Pulmonary artery endothelial cell (primary cell): ENCODE results near the gene C1RL. TPM values are rescaled to one million over a fixed set of nuclear protein-coding genes. Genes with fewer than 3 reads are reported as not detected.

Experiments used
- DNase-seq: peaks from one replicate; pipeline ENCODE4 v3.0.0-alpha.2; 2011; ENCODE audit warnings: low read depth, low spot score
- total RNA-seq: library from RNA; depleted of rRNA; stranded (reverse); fragments of >200 nt; gene quantifications from 2 replicates; pipeline ENCODE4 v1.2.3, GENCODE V29; 2014

The C1RL gene
- total RNA-seq, 1 donor from 2014 or later: 19.7 TPM

DNA sequence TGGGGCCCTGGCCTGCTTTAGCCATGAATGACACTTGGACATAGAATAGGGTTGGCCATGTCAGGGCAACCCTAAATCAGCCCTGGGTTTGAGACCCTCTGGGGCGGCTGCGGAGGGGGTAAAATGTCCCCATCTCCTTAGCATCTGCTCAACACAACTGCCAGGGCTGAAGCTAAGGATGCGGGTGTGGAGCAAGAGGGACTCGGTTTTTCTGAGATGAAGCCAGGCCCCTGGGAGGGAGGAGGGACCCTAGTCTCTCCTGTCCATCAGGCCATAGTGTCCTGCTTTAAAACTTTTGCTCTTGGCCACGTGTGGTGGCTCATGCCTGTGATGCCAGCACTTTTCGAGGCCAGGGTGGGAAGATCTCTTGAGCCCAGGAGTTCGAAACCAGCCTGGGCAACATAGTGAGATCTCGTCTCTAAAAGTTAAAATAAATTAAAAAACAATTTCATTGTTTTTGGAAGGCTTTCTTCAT is 16.0 kb downstream of the C1RL start:
- DNase-seq: no peak

DNA sequence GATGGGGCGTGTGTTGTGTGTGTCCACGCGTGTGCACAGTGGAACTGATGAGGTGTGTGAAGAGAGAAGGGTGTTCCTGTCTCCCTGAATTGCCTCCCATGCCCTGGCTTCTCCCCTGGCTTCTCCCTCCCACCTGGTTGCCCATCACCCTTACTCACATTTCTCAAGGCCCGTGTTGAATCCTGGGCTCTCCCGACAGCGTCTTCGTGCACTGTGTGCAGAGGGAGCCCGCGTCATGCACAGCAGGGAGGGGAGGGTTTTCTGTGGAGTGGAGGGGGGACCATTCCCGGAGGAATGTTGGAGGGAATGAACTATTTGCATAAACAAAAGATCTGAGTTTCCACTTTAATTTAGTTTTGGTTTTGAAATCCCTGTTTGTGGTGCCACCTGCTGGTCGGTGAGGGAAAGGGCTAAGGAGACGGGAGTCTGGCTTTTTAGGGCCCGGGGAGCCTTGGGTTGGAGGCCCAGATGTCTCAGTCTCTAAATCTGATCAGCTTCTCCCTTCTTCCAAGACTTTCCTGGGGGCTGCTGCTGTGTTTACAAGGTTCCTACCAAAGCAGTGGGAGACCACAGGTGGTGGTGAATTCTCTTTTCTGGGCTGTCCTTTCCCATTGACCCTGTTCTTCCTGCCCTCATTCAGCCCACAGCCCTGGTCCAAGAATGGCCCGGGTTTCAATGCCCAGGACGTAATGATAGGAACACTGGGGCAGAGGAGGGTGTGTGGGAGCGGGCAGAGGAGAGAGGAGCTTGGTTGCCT is 16.6 kb downstream of the C1RL start, which contains the start of gene C1R:
C1R (minus strand) TSS at position 217 of the 757 bp plus-strand sequence; CDS start at position 160, 57 bp downstream.
- no peak for DNase-seq

DNA sequence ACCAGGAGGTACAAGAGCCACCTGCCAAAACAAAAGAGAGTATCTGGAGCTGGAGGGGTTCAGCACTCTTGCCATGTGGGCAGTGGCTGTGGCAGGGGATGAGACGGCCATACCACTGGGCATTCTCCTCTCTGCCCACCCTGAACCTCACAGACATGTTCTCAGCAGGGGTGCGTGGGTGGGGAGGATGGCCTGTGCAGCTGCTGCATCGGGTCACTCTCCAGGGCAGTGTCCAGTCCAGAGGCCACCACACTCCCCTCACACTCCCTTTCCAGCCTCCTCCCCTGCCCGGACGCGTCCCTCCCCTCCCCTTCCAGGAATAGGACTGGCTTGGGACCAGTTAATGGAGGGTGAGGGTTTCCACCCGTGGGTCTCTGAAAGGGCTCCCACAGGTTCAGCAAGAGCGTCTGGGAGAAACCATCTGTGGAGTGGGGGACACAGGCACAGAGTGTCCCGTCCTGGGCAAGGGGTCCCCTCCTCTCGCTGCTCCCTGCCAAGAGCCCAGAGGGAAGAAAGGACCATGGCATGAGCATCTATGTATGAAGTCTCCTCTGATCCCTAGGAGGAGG is 17.3 kb downstream of the C1RL start:
- no peak for DNase-seq

DNA sequence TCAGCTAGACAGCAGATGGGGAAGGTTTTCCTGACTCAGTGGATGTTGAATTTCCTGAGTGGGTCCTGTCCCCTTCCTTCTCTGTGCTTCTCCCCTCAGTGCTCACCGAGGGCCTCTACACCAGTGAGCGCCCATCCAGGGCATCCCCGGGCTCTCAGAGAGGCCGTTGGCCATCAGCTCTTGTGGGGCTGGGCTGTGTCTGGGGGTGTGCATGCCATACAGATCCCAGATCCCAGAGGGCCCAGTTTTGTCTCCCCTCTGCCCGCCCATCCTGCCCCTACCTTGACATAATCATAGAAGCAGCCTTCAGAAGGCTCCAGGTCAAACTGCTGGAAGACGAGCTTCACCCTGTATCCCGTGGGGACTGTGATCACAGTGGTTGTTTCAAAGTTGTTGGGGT is 17.8 kb downstream of the C1RL start:
- no peak for DNase-seq

DNA sequence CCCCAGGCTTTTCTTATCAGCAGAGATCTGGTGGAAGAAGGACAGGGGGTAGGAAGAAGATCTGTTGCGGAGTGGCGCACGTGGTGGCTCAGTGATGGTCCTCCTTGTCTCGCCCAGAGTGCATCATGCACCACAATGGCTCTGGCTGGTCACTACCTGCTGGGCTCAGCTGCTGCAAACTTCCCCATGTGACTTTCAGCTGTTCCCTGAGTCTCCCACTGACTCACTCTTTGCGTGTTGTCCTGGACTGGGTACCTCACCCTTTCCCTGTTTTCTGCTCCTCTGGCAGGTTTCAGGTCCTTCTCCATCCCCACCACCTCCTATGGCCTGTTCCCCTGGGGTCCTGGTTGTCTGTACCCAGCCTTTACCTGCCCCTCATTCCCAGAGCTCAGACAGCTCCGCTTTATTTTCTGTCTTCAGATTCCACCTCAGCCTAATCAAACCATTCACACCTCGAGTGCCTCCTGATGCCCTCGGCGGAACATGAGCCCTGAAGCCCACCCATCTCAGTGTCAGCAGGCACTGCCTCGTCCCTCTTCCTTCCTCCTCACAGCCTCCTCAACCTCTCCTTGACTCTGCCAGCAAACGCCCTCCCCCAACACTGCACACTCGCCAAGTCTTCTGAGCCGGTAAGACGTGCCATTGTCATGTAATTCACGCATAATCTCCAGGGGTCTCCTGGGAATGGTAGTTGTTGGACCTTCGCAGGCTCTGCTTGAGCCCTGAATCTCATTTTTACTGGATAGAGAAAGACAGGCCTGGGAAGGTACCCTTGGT is 18.6 kb downstream of the C1RL start:
- no peak for DNase-seq

DNA sequence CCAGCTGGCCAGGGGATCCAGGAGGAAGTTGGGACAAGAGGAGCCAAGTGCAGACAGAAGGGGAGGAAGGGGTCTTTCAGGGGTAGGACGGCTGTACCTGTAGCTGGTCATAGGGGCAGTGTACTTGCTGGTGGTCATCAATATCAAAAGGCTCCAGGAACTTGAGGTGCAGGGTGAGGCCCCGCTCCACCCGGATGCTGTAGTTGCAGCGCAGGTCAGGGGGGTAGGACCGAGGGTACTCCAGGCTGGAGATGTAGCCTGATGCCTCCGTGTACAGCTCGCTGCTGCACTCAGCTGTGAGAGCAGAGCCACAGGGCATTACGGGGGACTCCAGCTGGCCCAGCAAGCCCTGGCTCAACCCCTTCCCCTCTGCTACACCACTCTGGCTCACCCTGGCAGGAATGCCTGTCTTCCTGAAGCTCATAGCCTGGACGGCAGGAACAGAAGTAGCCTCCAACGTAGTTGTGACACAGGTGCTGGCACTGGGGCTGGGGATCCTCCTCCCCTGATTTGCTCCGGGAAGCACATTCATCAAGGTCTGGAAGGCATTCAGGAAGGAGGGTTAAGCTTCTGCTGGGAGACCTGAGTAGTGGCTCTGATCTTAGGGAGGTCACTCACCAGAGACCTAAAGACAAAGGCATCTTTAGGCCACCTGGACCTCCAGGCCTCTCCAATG is 19.7 kb downstream of the C1RL start:
- DNase-seq: no peak

DNA sequence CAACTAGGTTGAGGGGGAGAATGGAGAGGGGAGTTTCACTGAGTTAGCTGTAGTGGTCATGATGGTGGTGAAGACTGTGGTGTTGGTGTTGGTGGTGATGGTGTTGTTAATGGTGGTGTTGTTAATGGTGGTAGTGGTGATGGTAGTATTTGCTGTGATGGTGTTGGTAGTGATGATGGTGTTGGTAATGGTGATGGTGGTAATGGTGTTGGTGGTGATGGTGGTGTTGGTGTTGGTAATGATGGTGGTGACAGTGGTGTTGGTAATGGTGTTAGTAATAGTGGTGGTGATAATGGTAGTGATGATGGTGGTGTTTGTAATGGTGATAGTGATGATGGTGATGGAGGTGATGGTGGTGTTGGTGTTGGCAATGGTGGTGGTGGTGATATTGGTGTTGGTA is 25.9 kb downstream of the C1RL start:
- no peak for DNase-seq

DNA sequence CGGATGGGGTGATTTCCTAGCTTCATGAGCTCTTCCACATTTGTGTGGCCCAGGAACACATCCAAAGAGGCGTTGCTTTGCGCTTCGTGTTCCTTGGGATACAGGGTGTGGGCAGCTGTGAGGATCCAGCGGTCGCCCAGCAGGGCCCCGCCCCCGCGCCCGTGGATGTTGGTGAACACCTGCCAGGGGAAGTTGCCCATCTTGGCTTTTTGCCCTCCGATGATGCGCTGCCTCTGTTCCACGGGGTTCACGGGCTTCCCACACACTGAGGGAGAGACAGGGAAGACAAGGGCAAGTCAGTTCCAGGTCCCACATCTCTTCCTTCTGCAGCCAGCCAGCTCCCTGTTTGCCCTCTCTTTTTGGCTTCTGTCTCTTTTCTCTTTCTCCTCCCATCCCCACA is 28.0 kb downstream of the C1RL start:
- no peak for DNase-seq

DNA sequence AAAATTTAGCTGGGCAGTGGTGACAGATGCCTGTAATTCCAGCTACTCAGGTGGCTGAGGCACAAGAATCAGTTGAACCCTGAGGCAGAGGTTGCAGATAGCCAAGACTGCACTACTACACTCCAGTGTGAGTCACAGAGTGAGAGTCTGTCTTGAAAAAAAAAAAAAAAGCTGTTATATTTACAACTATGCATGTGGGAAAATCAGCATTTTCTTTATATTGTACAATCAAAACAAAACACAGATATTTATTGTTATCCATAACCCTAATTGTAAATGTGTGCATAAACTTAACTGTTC is 29.2 kb downstream of the C1RL start:
- DNase-seq: no peak

DNA sequence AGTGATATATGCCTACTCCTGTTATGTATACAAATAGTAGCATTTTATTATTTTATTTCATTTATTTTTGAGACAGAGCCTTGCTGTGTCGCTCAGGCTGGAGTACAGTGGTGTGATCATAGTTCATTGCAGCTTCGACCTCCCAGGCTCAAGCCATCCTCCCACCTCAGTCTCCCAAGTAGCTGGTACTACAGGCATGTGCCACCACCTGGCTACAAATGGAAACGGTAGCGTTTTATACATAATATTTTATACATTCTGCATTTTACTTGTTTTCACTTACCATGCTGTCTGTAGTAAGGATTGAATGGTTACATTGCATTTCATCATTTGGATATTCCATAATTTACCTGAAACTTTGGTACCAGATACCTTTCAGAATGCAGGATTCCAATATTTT is 30.9 kb downstream of the C1RL start:
- no peak for DNase-seq

DNA sequence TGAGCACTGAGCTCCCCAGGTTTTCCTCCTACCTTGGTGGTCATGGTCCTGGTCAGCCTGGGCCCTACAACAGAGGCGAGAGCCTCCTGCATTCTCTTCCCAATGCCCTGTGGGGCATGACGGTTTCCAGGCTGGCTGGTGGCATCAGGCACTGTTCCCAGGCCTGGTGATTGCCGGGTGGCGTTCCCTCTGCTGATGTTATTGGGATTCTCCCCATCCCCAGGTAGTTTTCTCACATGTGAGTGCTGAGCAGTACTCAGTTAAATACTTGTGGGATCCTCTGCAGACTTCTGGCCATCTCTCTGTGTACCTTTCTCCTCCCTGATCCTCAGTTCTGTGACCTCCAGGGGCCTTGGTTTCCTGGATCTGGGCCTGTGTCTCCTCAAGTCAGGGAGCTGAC is 32.5 kb downstream of the C1RL start:
- DNase-seq: no peak

DNA sequence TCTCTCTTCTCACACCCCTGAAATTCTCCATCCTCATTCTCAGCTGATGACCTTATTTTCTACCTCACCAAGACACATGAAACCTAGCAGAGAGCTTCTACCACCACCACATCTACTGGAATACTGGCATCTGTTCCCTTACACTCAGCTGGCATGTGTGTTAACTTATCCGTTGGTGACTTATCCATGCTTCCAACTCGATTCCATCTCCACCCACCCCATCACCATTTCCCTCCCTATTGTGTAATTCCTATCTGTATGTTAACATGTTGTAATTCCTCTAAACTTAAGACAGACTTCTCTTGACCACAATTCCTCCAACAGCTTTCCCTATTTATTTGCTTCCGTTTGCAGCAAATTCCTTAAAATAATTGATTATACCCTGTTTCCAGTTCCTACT is 33.1 kb downstream of the C1RL start:
- DNase-seq: no peak

DNA sequence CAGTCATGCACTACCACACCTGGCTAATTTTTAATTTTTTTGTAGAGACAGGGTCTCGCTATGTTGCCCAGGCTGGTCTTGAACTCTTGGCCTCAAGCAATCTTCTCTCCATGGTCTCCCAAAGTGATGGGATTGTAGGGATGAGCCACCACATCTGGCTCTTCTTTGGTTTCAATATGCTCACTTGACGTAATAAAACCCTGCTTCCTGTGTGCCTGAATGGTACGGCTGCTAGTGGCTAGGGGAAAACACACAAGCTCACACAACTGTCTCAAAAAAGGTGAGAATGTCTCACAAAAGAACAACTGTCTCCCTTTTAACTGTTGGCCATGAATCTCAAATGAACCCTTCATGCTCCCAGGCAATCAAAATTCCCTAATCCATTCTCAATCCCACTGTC is 33.5 kb downstream of the C1RL start:
- DNase-seq: no peak

DNA sequence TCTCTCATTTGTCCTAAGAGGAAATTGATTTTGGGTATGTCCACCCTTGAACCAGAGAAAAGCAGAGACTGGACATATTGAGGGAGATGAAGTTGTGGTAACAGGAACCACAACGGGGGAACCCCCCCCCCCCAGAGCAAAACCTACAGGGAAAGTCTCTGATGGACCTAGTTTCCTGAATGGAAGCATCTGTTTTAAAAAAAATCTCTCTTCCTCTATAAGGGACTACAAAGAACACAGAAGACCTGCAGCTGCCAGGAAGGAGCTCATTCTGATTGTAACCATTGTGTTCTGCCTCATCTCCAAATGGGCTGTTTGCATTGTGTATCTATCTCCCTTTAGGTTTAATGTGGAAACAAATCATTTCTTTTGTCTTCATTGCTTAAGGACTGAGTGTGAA is 35.1 kb downstream of the C1RL start:
- no peak for DNase-seq

DNA sequence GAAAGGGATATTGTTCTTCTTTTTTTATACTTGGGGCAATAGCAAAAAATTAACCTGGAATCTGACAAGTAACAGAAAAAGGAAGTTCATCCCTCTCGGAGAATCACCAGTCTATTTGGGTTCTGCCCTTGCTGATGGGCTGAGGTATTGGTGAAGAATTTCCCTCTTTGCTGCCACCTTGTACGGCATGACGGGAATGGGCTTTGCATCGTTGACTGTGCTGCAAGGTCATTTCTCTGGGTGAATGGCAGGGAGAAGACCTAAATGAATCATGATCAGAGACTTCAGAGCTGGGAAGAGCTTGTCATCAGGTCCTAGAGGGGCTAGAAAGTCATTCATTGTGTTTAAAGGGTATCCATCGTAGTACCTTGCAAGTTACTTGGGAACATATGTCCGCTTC is 36.5 kb downstream of the C1RL start:
- DNase-seq: no peak

DNA sequence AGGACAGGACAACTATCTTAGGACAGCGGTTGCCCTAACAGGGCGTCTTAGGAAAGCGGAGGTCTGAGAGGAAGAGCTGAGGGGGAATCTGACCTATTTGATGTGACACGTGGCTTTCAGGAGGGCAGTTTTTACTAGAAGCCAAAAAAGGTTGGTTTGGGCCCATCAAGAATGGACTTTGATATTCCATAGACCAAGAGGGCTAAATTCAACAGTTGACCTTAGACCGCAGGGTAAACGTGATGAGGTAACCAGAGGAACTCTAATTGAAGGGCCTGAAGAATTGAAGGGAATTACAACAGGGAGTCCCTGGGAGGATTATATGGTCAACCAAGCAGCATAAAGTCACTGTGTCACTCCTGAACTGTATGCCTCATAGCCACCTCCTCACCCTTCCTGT is 37.0 kb downstream of the C1RL start:
- no peak for DNase-seq

DNA sequence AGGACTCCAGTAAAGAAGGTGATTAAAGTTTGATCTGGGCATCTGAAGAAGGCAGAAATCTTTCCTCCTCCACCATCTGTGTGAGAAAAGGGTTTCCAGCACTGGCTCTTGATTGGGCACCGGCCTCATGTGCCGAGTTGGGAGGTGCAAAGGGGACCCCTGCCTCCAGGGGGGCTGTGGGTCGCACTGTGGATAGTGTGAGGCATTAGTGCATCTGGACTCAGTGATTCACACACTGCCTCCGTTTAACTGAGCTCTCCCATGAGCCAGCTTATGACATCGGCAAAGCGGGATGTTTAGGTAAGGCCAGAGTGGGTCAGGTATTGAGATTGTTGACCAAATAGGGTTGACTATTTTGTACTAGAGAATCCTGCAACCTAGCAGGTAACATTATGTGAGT is 39.6 kb downstream of the C1RL start:
- no peak for DNase-seq

DNA sequence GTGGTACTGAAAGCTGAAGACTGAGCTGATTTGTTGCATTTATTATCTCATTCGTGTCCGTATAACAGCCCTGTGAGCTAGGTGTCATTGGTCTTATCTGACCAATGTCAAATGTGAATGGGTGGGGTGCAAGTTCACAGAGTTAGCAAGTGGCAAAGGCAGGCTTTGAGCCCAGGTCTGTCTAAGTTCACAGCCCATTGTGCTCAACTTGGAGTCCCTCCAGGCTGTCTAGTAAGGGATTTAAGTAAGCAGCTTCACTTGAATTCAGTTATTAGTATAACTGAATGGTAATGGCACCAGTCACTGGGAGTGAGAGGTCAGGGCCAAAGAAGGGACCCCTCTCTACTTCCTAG is 40.0 kb downstream of the C1RL start:
- no peak for DNase-seq

DNA sequence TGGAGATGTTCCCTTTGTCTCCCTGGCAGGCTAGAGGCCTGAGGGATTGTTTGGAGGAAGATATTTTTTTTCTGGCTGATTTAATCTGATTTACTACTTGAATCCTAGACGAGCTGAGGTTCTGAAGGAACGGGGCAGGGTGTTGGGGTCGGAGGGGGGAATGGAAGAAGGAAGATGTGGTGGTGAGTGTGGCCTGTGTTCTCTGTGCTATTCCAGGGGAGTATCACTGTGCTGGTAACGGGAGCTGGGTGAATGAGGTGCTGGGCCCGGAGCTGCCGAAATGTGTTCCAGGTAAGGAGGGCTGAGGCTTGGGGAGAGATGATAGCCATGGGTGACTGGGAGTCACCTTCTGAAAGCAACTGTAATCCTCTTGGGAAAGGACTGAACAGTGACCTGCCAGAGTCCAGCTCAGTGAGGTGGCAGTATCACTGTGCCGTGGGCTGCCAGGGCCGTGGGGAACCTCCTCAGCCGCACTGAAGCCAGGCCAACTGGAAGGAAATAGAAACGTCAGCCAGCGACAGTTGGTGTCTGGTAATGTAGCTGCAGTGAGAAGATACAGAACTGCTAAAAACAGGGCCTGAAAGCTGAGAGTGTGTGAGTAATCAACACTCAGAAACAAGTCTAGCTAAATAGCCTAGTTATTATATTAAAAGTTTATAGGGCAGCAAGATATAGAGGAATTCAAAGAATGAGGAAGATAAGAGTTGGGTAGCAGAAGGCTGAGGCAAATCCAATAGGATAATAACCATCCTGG is 40.6 kb downstream of the C1RL start:
- no peak for DNase-seq

DNA sequence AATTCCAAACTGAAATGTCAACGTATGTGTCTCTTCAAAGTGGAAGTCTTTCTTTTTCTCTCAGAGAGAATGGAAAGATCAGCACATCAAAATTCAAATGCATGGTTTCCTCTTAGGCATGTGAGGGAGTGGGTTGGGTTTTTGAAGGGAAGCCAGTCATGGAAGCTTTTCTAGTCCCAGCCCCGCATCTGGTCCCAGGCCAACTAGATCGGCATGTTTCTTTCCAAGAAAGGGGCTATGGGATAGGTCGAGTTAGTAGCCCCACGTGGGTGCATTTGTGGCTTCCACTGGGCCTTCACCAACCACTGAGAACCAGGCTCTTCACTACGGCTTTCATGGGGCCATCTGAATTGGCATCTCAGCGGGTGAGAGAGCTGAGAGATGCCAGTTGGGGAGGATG is 41.9 kb downstream of the C1RL start:
- DNase-seq: no peak

DNA sequence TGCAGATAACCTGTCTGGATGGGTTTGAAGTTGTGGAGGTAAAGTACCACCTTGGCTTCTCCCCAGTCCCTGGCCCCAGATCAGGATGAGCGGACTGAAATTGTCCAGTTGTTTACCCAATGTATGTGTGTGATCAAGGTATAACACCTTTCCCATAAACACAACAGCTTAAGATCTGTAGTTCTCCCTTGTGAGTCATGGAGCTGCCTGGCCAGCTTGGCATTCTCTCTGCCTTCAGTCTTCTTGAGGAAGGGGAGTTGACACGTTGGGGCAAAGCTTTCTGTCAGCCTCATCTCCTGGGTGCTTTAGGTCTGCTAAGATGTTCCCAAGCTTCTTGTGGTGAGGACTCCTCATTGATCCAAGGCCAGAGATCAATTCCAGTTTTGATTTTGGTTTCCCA is 42.4 kb downstream of the C1RL start:
- DNase-seq: no peak
